GM18858 (cell line): Measurements from ENCODE around the gene CD1D.
"Not testable (repeated sequence)": the region's sequence is repeated elsewhere in the genome, so short reads cannot be mapped to it uniquely, and the experiment has no call there.

Experiments
- ATAC-seq: cut with Tn5 transposase; IDR thresholded peaks from one replicate; pipeline ENCODE4 v1.9.1; 2021; ENCODE audit not compliant: unreplicated experiment

The CD1D gene

DNA sequence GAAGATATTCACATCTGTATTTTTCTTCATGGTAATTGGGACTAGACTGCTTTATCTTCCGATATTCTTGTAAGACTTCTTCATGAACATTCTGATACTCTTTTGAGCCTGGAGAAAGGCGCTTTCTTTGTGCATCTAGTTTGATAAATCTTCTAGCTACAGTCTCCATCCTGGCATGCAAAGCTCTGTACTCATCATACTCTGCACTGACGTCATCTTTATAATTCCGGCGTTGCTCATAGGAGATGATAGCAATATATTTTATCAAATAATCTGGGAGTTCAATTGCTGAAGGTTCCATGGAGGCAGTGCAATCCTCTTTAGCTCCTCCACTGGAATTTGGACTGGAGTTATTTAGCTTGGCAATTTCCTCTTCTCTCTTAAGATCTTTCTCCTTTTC, 4.8 kb upstream of the CD1D start:
- not testable (repeated sequence) for ATAC-seq

DNA sequence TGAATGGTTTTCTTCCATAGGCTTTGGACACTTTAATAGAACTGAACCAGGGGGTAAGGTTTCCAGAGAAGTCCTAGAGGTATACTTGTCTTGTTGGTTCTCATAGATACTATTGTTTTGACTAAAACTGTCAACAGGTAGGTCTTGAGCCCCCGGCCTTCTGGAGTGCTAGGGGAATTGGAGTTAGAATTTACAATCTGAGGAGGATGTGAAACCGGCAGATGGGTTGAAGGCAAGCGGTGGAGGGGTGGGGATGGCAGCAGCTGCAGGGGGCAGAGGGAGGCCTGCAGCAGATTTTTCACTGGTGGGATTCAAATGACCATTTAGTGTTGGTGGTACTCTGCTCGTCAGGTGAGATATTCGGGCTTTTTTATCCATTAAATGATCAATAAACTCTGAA, 4.3 kb upstream of the CD1D start:
- ATAC-seq, result no peak

DNA sequence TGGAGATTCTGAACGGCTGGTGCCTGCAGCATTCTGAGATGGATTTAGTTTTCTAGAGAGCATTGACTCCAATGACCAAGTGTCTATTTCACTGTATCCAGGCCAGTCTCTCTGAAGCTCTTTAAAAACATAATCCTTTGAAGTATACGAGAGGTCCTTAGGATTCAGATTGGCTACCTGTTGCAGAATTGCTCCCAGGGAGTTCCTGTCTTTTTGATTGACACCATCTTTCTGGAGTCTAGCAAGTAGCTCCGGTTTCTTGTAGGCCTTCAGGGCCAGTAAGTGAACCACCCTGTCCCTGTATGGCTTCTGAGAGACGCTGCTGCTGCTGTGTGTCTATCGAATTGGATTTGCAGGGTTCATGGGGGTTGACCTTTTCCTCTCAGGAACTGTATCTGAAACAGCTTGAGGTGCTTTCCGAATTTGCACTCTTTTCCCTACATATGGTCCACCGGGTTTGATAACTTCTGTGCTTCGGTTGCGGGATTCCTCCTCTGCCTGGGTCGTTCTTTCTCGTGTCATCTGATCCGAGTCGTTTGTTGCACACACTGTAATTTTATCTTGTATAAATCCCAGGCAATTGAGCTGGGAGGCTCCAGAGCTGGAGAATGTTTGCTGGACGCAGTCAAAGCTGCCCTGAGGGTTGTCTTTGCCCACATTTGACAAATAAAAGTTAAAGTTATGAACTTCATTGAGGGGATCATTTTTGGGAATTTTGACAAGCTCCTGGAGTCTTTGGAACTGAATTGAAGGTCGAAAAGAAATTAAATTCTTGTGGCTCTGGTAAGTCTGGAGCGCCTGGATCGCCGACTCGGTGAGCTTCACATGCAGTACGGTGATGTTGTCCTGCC, 3.6 kb upstream of the CD1D start:
- not testable (repeated sequence) for ATAC-seq

DNA sequence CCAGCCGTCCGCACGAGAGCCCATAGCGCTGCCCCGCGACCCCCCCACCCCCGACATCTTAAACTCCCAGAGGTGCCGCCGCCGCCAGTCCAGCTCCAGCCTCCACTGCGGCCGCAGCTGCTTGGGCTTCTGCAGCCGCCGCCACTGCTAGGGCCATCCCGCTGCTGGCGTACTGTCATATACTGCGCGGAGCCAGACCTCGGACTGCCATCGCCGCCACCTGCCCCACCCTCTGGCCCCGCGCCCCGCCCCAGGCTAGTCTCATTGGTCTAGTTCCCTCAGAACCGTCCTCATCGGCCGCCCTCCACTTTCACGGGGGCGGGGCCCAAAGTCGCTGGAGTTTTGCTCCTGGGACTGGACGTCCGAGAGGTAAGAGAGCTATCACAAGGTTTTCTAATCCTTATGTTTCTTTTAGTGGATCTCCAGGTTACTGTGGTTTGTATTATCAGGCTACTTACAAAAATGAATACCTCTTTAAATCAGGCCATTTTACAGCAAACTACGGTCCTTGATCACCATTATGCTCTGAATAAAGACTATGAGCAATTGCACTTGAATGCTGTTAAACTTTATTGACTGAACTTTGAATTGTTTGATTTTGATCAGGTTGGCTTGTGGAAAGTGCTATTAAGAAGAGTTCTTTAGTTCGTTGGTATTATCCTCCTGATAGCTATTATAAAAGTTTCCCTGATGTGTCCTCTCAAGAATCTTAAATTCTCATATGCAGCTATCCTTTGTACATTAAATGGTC, 2.8 kb upstream of the CD1D start:
- no peak for ATAC-seq

DNA sequence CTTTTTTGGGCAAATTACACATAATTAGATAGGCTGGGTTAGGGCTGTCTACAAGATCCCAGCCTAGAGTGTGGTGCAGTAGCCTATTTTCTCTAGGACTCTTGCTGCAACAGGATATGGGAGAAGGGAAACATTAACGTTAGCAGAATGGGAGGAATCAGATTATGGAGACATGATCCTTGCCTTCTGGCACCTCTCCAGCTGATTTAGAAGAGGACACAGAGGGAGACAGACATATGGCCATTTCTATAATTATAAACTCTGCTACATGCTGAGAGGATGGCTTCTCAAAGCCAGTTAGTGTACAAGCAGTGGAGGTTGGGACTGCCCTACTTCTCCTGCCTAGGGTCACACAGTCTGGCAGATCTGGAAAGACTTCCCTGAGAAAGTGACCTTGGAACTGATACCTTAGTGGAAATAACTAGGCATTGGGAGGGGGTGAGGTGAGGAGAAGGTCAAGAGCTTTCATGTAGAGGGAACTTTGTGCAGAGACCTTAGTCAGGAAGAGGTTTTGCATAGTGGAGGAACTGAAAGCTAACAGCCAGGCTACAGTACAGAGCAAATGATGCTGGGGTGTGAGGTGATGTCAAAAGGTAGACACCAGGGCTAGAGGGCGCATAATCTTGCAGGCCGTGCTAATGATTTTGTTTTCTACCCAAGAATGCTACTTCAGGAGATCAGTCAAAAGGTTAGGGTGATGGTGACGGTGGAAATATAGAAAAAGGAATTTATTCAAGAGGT, 1.2 kb upstream of the CD1D start:
- ATAC-seq, result peak; percentile 92

DNA sequence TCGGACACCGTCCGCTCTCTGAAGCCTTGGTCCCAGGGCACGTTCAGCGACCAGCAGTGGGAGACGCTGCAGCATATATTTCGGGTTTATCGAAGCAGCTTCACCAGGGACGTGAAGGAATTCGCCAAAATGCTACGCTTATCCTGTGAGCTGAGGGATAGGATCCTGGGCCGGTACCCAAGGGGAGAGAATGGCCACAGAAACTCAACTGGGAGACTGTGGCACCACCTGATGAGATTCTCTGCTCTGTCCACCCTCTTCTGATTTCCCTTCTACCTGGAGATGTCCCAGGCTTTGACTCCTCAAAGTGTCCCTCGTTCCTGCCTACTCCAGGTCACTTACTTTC, 855 bp downstream of the CD1D start:
- ATAC-seq, result no peak

DNA sequence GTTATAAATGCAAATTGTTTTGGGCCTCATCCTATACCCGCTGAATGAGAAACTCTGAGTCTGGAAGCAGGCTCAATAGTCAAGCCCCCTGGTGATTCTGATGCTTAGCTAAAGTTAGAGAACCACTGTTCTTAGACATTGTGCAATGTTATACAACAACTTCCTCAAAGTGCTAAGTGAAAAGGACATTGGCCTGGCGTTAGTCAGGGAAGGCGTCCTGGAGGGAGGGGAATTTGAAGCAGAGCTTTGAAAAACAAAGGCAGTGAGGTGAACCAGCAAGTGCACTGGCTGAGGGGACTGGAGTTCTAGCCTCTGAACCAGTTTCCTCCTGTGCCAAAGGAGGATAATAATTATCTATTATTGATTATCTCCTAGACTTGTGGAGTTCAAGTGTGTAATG, 5.1 kb downstream of the CD1D start:
- no peak for ATAC-seq

DNA sequence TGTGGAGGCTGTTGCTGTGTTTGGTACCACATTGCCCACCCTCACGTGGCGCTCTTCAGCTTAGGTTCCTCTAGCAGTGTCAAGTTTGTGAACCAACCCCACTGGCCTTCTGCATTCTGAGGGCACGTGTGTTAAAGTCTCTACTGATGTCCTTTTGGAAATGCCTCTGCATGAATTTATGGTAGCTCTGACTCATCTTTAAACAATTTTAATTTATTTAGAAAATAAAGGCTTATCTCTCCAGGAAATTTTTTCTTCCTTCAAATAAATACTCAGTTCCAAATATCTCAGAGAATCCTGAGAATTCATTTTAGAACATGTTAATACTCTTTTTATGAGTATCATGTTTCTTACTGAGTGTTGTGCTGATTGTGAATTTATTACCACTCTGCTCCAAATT, 5.5 kb downstream of the CD1D start:
- no peak for ATAC-seq

DNA sequence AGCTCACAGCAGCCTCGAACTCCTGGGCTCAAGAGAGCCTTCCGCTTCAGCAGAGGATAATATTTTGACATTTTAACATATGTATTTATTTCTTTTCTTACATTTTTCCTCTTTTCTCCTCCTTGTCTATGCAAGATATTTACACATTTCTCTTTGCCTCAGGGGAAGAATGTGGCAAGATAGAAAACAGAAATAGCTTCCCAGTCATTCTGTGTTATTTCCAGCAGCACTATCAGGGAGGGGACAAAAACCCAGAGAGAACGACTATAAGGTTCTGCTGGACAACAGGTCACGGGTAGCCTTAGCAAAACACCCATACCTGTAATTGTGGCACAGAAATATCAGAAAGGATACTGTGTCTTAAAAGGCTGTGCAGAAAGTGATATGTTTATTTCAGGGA, 7.9 kb downstream of the CD1D start:
- no peak for ATAC-seq

DNA sequence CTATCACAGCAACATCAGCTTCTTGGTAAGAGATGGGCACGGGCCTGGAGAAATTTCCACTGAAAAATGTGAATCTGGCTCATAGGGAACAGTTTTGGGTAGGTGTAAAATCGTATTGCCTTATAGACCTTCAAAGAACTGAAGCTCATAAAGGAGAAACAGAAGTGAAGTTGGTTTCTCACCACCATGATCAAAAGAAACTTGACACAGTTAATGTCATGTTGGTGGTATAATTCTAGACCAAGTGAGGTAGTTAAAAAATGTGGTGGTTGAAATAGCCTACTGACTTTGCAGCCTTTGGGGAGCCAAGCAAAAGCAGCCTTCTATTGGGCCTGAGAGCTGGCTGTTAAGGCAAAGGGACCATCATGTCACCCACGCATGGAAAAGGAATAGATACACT, 8.9 kb downstream of the CD1D start:
- no peak for ATAC-seq

DNA sequence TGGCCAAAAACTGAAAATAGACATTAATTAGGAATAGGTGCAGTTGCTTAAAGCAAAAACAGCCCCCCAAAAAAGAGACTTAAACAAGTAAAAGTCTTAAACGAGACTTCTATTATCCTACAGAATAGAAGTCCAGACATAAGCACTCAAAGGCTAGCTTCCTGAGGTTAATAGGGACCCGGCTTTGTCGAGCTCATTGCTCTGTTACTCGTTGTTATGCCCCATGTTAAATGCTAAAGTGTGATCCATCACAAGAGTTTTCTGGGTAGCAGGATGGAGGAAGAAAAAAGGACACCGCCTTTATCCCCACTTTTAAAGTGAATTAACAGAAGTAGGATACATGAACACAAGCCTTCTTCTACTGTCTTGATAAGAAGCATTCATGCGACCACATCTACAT, 10.6 kb downstream of the CD1D start:
- ATAC-seq, result no peak

DNA sequence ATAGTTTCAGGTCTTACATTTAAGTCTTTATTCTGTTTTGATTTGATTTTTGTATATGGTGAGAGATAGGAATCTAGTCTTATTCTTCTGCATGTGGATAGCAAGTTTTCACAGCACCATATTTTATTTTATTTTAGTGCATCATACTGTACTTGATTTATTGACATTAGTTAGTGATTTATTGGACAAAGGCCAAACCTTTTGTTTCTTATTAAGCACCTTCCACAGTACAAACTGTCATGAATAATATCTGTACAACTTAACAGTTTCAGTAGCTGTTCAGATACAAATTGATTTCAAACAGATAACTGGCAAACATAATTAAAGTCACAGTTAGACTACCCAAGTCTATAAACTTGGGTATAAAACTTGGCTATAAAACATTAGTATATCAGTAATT, 15.8 kb downstream of the CD1D start:
- no peak for ATAC-seq

DNA sequence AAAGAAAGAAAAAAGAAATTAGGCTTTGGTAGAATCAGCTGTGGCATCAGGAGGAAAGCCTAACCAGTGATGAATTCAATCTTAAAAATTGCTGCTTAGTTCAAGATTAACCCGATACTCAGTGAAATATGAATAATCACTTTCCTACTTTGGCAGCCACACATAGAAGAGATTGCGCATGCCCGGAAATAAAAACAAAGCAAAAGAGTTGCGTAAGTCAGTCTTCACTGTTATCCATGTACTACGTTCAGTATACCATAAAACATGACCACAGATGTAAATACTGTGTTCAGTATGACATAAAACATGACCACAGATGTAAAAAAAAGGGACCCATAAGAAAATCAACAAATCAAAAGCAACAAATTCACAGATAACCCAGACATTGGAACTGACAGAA, 19.2 kb downstream of the CD1D start:
- ATAC-seq, result no peak

DNA sequence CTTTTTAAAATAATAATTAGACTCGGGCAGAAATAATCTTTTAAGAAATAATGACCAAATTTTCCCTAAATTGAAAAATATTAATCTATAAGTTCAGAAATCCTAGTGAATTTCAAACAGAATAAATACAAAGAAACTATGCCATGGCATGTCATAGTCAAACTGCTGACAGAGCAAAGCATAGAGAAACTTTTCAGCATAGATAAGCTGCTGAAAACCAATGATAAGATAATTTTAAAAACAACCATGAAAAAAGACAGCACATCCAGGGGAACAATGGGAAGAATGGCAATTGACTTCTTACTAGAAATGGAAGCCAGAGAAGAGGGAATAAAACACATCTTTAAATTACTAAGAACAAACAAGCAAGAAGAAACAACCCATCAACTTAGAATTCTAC, 19.8 kb downstream of the CD1D start:
- ATAC-seq, result no peak

DNA sequence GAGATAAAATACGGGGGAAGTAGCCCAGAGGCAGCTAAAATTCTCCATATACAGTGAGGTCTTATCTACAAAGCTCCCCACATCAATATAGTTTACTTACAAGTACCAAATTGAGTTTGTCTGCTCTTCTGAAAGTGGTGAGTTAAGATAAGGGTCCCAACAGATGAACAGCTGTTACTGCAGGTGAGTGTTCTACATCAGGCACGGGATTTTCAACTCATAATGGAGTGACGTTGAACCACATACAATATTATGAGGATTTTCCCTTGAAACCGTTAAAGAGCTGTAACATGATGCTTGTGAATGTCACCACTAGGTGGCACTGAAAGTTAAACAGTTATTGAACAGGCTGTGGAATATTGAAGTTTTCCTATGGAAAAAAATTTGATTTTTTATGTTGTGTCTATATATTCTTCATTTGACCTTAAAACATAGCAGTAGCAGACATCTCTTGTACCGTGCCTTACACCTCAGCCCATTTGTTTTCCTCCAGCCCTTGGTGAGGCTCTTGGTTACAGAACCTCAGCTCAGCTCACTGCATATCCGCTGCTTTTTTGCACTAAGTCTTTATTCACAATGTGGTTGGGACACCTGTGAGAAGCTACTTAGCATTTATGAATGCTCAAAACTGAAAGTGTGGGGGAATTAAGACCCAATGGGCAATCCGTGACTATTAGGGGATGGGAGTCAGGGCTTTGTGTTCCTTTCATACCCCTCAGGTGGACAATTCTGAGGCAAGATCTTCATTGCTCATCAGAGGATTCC, 23.2 kb downstream of the CD1D start:
- ATAC-seq, result peak; percentile 62

DNA sequence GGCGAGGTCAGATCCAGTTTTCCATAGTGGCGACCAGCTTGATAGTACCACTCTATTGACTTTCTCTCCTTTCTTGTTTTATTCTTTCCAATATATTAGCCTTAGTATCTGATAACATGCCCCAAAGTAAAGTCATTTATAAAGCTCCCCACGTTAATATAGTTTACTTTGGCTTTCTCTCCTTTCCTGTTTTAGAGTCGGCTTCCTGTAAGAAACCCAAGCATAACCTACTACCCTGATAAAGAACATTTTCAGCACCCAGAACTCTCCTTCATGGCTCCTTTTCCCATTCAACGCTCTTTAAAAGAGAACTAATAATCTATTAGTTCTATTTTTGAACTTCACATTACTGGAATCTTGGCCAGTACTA, 23.7 kb downstream of the CD1D start:
- ATAC-seq, result no peak

DNA sequence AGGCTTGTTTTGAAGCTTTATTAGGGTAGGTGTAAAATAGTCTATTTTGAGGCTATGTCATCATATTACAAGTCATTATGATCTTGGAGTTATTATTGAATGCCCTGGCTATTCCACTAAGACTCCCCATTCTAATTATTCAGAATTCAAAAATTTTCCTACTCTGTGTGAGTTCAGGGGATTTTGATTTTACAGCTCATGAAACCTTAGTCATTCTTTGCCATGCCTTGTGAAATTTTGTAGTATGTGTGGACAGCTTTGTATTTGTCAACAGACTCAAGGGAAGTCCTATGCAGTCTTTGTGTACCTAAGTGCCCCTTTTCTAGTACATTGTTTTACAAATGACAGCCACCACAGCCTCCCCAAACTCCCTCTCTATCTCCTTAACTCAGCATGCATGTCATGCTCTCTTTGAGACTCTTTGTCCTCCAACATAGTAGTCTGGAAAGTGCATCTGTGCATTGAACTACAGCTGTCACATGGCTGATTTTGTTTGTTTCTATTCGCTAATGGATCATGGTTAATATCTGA, 28.0 kb downstream of the CD1D start:
- no peak for ATAC-seq

DNA sequence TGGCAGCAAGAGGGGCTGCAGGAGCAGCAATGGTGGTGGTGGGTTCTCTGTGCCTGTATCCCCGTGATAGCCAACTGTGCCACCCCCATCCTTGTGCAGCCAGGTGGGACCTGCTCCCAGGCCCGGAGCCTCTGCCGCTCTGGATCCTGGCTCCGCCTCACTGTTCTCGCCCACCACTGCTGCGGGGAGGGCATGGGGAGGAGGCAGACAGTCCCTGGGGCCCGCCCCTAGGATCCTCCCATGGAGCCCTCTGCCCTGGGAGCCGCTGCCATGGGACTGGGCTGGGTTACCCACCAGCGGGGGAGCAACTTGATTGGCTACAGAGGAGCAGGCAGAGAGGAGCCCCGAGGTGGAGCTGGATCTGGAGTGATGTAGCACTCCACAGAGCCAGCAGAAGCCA, 31.6 kb downstream of the CD1D start:
- ATAC-seq, result no peak

DNA sequence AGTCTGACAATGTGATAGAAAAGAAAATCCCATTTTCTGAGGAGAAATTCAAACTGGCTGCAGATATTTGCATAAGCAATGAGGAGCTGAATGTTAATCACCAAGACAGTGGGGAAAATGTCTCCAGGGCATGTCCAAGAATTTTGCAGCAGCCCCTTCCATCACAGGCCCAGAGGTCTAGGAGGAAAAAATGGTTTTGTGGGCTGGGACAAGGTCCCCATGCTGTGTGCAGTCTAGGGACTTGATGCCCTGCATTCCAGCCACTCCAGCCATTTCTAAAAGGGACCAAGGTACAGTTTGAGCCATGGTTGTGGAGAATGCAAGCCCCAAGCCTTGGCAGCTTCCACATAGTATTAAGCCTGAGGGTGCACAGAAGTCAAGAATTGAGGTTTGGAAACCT, 42.8 kb downstream of the CD1D start:
- ATAC-seq, result not testable (repeated sequence)

DNA sequence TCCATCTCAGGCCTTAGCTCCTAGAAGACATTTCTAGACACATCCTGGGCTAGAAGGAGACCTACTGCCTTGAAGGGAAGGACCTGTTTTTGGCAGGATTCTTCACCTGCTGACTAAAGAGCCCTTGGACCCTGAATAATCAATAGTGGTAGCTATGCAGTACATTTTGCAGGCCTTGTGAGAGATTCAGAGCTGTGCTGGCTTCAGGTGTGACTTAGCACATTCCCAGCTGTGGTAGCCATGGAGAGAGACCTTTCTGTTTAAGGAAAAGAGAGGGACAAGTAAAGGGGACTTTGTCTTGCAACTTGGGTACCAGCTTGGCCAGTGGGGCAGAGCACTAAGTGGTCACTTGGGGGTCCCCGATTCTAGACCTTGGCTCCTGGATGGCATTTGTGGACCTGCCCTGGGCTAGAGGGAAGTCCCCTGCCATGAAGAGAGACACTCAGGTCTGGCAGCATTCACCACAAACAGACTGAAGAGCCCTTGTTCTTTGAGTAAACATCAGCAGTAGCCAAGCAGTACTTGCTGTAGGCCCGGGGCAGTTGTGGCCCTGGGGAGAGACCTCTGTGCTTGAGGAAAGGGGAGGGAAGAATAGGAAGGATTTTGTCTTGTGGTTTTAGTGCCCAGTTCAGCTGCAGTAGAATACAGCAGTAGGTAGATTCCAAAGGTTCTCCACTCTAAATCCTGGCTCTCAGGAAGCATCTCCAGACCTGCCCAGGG, 47.4 kb downstream of the CD1D start:
- no peak for ATAC-seq
